Chondrocyte (in vitro differentiated cells): ENCODE results near the gene SMCHD1. TPM values are rescaled to one million over a fixed set of nuclear protein-coding genes. Genes with fewer than 3 reads are reported as not detected.
"Not testable (repeated sequence)": the region's sequence is repeated elsewhere in the genome, so short reads cannot be mapped to it uniquely, and the experiment has no call there.

ENCODE experiments used
- DNase-seq: peaks from one replicate; pipeline ENCODE4 v3.0.0; 2021; ENCODE audit warnings: mixed read lengths, low spot score
- H3K27ac Mint-ChIP-seq: one replicate; pipeline ENCODE4 v1.8.0; 2021; ENCODE audit warnings: mild to moderate bottlenecking, moderate library complexity, mixed read lengths; ENCODE audit not compliant: unreplicated experiment
- H3K27me3 Mint-ChIP-seq: 2 replicates; pipeline ENCODE4 v1.8.0; 2021; ENCODE audit warnings: low read depth, mixed read lengths
- H3K36me3 Mint-ChIP-seq: 2 replicates; pipeline ENCODE4 v1.8.0; 2021; ENCODE audit warnings: low read depth, mixed read lengths
- H3K4me1 Mint-ChIP-seq: 2 replicates; pipeline ENCODE4 v1.8.0; 2021; ENCODE audit warnings: low read depth, mild to moderate bottlenecking, mixed read lengths
- H3K4me3 Mint-ChIP-seq: one replicate; pipeline ENCODE4 v1.8.0; 2021; ENCODE audit warnings: mild to moderate bottlenecking, moderate library complexity, mixed read lengths; ENCODE audit not compliant: unreplicated experiment
- H3K9me3 Mint-ChIP-seq: 2 replicates; pipeline ENCODE4 v1.8.0; 2021; ENCODE audit warnings: low read depth, mixed read lengths
- CTCF ChIP-seq: fragments of 200-600 bp; sonication (generic); IDR thresholded peaks from 2 replicates; pipeline ENCODE4 v1.5.0; 2021; ENCODE audit warnings: antibody characterized with exemption, mild to moderate bottlenecking, moderate library complexity
- total RNA-seq: library from RNA; stranded (reverse); gene quantifications from 3 replicates; pipeline ENCODE4 v1.2.1, GENCODE V29; 2021

The SMCHD1 gene
- total RNA-seq, 1 donor from 2014 or later: 27.3 TPM

GRCh38 chr18:2794159-2794558, 138.6 kb downstream of the SMCHD1 start:
- Mint-ChIP-seq H3K4me3 (no peak overlapping the region), H3K36me3 (peaks cover 14% of the 10 kb centered on the region), H3K9me3 (no peaks in the 10 kb centered on the region), H3K4me1 (no peaks in the 10 kb centered on the region), H3K27me3 (no peaks in the 10 kb centered on the region), H3K27ac (no peak overlapping the region)
- no peak for DNase-seq
- TF ChIP-seq CTCF: no peak

- TF ChIP-seq CTCF: no peak
- no peak for DNase-seq
- H3K36me3 Mint-ChIP-seq: peaks cover 24% of the 10 kb centered on the region
- H3K27me3 Mint-ChIP-seq: no peaks in the 10 kb centered on the region
- H3K4me3 Mint-ChIP-seq: no peak overlapping the region
- H3K9me3 Mint-ChIP-seq: no peaks in the 10 kb centered on the region
- no peak overlapping the region for H3K27ac Mint-ChIP-seq
- no peaks in the 10 kb centered on the region for H3K4me1 Mint-ChIP-seq
Observed at GRCh38 chr18:2797951-2798350, 142.4 kb downstream of the SMCHD1 start.

GRCh38 chr18:2799369-2799768, 143.8 kb downstream of the SMCHD1 start:
- Mint-ChIP-seq H3K36me3 (peaks cover 24% of the 10 kb centered on the region), H3K4me3 (no peak overlapping the region), H3K27me3 (no peaks in the 10 kb centered on the region)

GRCh38 chr18:2805970-2806943, 150.7 kb downstream of the SMCHD1 start:
- no peaks in the 10 kb centered on the region for H3K27me3 Mint-ChIP-seq
- DNase-seq: no peak
- no peak overlapping the region for H3K4me3 Mint-ChIP-seq
- TF ChIP-seq CTCF: no peak
- peaks cover 15% of the 10 kb centered on the region for H3K4me1 Mint-ChIP-seq
- H3K27ac Mint-ChIP-seq: peak overlapping the region; percentile 60
- H3K9me3 Mint-ChIP-seq: peaks cover 10% of the 10 kb centered on the region
- peaks cover 5% of the 10 kb centered on the region for H3K36me3 Mint-ChIP-seq

More at GRCh38 chr18:2799369-2799768, 143.8 kb downstream of the SMCHD1 start:
- DNase-seq: no peak
- Mint-ChIP-seq H3K4me1 (no peaks in the 10 kb centered on the region), H3K9me3 (no peaks in the 10 kb centered on the region), H3K27ac (no peak overlapping the region)
- TF ChIP-seq CTCF: no peak

- H3K36me3 Mint-ChIP-seq, H3K27ac Mint-ChIP-seq, H3K27me3 Mint-ChIP-seq, DNase-seq, H3K4me3 Mint-ChIP-seq: not testable (repeated sequence)
- Mint-ChIP-seq H3K9me3 (peaks cover 26% of the 10 kb centered on the region), H3K4me1 (peaks cover 15% of the 10 kb centered on the region)
Observed at GRCh38 chr18:2808640-2809039, 153.1 kb downstream of the SMCHD1 start.

GRCh38 chr18:2809666-2810183, 154.2 kb downstream of the SMCHD1 start:
- H3K9me3 Mint-ChIP-seq: peaks cover 32% of the 10 kb centered on the region
- not testable (repeated sequence) for H3K4me3 Mint-ChIP-seq, H3K27me3 Mint-ChIP-seq, H3K27ac Mint-ChIP-seq, DNase-seq
- peaks cover 15% of the 10 kb centered on the region for H3K4me1 Mint-ChIP-seq
- peaks cover 11% of the 10 kb centered on the region for H3K36me3 Mint-ChIP-seq
